GM12892 (cell line): ENCODE results near the gene FAM98C.
A peak's percentile ranks its signal among the peaks of the same experiment; 100 is the strongest.

Source experiments
- DNase-seq: peaks from one replicate; pipeline ENCODE4 v3.0.0; 2011; ENCODE audit not compliant: insufficient read length
- FAIRE-seq: peaks from 2 replicates; lab custom pipeline; 2011; peaks lifted over from hg19 to GRCh38; lab: Jason Lieb, UNC
- POLR2A ChIP-seq: IDR thresholded peaks from 2 replicates; pipeline ENCODE4 v1.6.1; 2011; ENCODE audit warnings: low read depth, low read length, control low read depth
- POLR2AphosphoS5 ChIP-seq: IDR thresholded peaks from 2 replicates; pipeline ENCODE4 v1.6.1; 2011; ENCODE audit warnings: low read depth, low read length, control low read depth
- TAF1 ChIP-seq: IDR thresholded peaks from 2 replicates; pipeline ENCODE4 v1.6.1; 2011; ENCODE audit warnings: low read depth, mild to moderate bottlenecking, control low read depth, low read length, borderline replicate concordance

Gene FAM98C

DNA sequence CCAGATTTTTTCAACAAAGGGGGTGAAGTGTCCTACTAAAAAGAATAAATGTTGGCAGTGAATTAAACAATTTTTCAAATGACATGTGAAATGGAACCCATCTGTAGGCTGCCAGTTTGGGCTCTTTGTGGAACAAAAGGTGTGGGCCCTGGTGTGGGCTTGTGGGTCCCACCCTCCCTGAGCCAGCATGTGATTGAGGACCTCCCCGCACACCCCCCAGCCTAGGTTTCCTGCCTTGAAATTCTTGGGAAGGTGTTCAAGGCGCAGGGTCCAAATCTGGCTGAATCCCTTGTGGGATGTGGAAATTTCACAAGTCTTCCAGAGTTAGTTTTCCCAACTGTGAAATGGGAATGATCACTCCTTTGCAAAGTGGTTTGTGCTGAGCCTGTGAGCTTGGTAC is 19.1 kb upstream of the FAM98C start:
- TF ChIP-seq POLR2AphosphoS5 (no peak), TAF1 (no peak), POLR2A (no peak)
- no peak for FAIRE-seq
- no peak for DNase-seq

DNA sequence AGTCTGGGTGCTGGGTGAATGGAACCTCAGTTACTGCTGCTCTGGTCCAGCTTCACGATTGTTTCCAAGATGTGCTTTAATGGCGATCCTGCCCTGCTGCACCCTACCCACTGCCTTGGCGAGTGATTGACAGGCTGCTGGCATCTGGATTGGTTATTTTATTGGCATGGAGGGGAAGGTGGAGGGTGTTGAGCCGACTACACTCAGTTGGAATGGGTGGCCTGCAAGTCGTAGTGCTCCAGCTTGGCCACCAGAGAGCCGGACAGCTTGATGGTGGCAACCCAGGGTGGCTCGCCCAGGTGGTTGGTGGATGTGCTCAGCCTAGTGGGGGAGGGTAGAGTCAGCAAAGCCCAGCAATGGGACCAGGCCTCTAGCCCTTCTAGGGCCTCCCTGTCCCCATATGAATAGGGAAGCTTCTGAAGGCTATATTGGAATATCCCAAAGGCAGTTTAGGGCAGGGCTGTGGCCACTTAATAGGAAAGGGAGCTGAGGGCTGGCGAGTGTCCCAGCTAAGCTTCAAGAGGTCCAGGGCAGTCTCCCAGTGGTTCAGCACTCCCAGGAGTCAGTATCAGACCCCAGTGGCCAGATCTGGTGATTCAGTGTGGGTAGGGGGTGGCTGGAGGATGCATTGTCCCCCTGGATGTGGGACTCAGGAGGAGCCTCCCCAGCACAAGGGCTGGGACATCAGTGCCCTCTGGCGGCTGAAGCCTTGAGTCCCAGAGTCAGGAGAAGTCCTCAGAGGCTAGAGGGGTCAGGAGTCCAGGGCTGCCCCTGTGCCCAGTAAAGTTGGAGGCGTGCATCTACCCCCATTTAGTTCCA is 18.5 kb upstream of the FAM98C start:
- FAIRE-seq (no peak), DNase-seq (no peak)

DNA sequence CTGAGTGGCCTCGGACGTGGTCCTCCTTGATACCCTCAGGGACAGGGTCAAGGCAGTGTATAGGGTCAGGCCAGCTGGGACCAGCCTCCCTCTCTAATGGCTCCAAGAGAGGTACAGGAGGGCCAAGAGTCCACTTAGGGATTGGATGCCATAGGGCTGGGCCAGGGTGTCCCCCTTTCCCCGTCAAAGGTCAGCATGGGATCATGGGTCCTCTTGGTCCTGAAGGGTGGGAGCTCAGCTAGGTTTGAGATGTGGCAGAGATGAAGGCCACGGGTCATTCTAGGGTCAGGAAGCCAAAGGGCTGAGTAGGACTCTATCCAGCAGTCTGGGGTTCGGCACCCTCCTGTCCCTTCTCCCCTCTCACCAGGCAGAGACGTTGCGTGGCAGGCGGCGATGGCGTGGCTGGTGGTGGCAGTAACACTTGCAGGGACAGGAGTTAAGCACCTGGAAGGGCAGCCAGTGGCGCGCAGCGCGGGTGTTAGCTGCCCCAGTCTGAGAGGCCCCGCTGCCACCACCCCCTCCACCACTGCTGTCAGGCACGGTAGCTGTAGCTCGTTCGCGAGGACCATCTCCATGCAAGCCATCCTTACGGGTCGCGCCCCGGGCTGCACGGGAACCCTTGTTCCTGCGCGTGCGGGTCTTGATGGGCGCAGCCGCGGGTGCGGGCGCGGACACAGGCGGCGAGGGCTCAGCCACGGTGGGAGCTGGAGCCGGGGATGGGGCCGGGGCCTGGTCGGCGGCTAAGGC is 17.7 kb upstream of the FAM98C start:
- no peak for DNase-seq
- TF ChIP-seq TAF1, result no peak
- no peak for TF ChIP-seq POLR2A
- 0 out of 2 replicates have a peak, but pooled peaks have one; percentile 32 for TF ChIP-seq POLR2AphosphoS5
- no peak for FAIRE-seq

More for the DNA sequence above, 18.5 kb upstream of the FAM98C start:
- TF ChIP-seq TAF1 (no peak), POLR2A (no peak), POLR2AphosphoS5 (peak; percentile 41; the same call in 1 of the 2 replicates)

- TF ChIP-seq POLR2A (no peak), POLR2AphosphoS5 (no peak), TAF1 (no peak)
- FAIRE-seq, result no peak
- no peak for DNase-seq
Measured at GRCh38 chr19:38385804-38386257, 17.1 kb upstream of the FAM98C start.

GRCh38 chr19:38386300-38386970 is 16.5 kb upstream of the FAM98C start:
- FAIRE-seq (no peak), DNase-seq (no peak)
- TF ChIP-seq TAF1, result no peak
- TF ChIP-seq POLR2A, result no peak
- 0 out of 2 replicates have a peak, but pooled peaks have one; percentile 23 for TF ChIP-seq POLR2AphosphoS5

GRCh38 chr19:38386971-38387549 is 15.8 kb upstream of the FAM98C start:
- no peak for TF ChIP-seq POLR2AphosphoS5
- TF ChIP-seq POLR2A, result no peak
- TF ChIP-seq TAF1, result no peak
- FAIRE-seq (peak; percentile 53), DNase-seq (no peak)

GRCh38 chr19:38387550-38388348 is 15.1 kb upstream of the FAM98C start, which contains the start of gene GGN:
GGN (minus strand) TSS chr19:38388034; CDS start chr19:38387261, 773 bp downstream.
- DNase-seq (peak; percentile 83), FAIRE-seq (peak; percentile 81)
- TF ChIP-seq POLR2A, result no peak
- no peak for TF ChIP-seq TAF1
- no peak for TF ChIP-seq POLR2AphosphoS5

GRCh38 chr19:38388349-38389100 is 14.4 kb upstream of the FAM98C start, which contains the start of gene SPRED3:
SPRED3 (plus strand) TSS chr19:38388697; CDS start chr19:38390303, 1,606 bp downstream.
- FAIRE-seq, result no peak
- TF ChIP-seq POLR2AphosphoS5 (no peak), TAF1 (no peak), POLR2A (no peak)
- DNase-seq, result no peak
